ENCODE measurements around the gene PCDH1. TPM values are rescaled to one million over a fixed set of nuclear protein-coding genes. Genes with fewer than 3 reads are reported as not detected.

Gene PCDH1
- total RNA-seq, 4 donors from 2014 or later = 10.6 to 148 (median 50.6) TPM

DNA sequence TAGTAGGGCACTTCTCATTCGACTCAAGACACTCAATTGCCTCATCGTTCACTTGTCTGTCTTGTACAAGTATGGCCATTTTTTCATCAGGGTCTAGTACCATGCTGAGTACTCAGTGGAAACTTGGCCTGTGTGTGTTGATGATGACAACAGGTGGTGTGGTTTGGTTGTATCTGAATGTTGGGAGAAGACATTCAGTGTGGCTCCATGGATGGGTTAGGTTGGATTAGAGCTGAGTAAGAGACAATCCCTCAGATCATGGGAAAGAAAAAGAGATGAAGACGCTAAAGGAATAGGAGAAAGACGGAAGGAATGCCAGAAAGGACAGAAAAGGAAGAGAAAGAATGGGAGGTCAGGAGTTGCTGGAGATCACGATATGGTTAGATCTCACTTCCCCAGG is 17.0 kb downstream of the PCDH1 start:
- no peak for ATAC-seq (ENCODE audit: low FRiP score)
- no peak for TF ChIP-seq CTCF (IDR thresholded peaks at IDR 0.05)

GRCh38 chr5:141858079-141858765 is 20.0 kb downstream of the PCDH1 start:
- DNase-seq (ENCODE audit: low spot score) (no peak), ATAC-seq (ENCODE audit: low FRiP score) (no peak)
- no peak for TF ChIP-seq CTCF (IDR thresholded peaks at IDR 0.05)

More for the DNA sequence above, 17.0 kb downstream of the PCDH1 start:
- DNase-seq (ENCODE audit: low spot score) = no peak

DNA sequence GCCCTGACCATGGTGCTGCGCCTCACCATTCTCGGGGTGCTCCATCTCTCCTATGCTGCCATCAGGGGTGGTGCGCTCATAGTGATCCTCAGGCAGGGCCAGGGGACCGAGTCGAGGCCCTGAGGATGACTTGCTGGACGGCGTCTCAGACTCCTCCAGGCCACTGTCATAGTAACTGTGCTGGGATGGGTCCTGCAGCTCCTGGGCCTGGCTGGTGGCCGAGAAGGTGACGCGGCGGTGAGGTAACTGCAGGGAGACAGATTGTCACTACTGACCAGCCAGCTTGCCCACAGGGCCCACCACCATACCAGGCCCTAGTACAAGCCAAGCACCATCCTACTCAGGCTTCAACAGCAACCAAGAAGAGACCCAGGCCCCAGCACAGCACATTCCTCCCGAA is 21.0 kb downstream of the PCDH1 start:
- TF ChIP-seq CTCF (IDR thresholded peaks at IDR 0.05) = no peak
- ATAC-seq (ENCODE audit: low FRiP score) (no peak), DNase-seq (ENCODE audit: low spot score) (no peak)

DNA sequence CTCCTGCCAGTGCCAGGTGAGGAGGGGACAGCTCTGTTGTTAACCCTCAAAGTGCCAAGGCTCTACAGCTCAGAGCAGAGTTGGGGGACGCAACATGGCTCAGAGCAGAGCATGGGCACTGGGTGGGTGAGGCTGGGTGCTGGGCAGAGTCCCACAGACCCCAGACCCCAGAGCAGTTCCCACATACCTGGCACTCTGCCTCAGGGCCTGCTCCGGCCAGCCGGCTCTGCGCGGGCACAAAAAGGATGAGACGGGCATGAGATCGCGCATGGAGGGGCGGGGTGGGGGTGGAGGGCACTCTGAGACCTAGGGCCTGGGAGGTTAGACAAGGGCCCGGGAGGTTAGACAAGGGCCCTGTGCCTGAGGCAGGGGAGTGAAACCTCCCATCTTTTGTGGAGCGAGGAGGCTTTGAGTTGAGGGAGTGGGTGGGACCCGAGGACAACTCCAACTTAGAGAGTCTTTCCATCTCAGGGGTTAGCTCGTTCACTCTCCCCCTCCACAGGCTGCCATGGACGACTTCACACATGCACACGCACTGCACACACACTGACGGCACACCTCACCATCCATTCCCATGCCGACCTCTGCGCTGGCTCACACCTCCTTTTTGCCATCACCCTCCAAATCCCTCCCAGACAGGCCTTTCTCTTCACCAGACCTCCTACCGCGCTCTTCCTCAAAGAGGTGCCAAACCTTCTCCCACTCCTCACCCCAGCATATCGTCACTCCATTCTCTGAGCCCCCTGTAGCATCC is 22.0 kb downstream of the PCDH1 start:
- no peak for TF ChIP-seq CTCF (IDR thresholded peaks at IDR 0.05)
- ATAC-seq (ENCODE audit: low FRiP score) = no peak
- no peak for DNase-seq (ENCODE audit: low spot score)

GRCh38 chr5:141855265-141856036 is 22.8 kb downstream of the PCDH1 start:
- TF ChIP-seq CTCF (IDR thresholded peaks at IDR 0.05) = no peak
- no peak for DNase-seq (ENCODE audit: low spot score)
- ATAC-seq (ENCODE audit: low FRiP score) = no peak

DNA sequence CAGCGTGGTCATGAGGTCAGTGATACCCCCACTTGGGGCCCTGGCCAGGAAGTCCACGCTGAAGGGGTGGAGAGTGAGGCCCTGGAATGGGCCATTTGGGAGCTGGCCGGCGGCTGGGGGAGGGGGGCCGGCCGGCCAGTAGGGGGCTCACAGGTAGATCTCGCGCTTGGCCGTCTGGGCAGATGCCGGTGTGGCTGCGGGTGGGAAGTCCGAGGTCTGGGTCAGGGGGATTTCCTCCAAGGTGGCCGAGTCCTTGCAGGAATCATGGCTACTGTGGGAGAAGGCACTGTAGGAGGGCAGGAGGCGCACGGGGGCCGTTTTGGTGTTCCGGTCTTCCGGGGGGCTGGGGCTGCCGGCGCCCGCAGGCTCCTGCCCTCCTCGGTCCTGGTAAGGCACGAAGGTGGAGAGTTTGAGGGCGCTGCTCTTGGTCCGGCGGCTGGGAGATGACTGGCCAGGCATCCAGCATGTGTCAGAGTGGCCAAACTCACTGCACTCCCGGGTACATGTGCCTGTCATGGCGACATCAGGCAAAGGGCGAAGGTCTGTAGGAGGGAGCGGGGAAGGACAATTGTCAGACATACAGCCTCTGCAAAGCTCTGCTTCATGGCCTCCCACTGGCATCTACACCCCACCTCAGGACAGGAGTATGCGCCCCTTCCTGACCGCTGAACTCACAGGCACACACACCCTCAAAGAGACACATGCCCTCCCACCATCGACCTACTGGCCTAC is 24.1 kb downstream of the PCDH1 start:
- no peak for ATAC-seq (ENCODE audit: low FRiP score)
- no peak for DNase-seq (ENCODE audit: low spot score)
- no peak for TF ChIP-seq CTCF (IDR thresholded peaks at IDR 0.05)
